ENCODE measurements around the gene IFNGR1.

GRCh38 chr6:137236581-137237355 lies 17.6 kb upstream of the IFNGR1 start:
- no peak for TF ChIP-seq POLR2A (IDR thresholded peaks at IDR 0.05)
- TF ChIP-seq, protein P1, sequence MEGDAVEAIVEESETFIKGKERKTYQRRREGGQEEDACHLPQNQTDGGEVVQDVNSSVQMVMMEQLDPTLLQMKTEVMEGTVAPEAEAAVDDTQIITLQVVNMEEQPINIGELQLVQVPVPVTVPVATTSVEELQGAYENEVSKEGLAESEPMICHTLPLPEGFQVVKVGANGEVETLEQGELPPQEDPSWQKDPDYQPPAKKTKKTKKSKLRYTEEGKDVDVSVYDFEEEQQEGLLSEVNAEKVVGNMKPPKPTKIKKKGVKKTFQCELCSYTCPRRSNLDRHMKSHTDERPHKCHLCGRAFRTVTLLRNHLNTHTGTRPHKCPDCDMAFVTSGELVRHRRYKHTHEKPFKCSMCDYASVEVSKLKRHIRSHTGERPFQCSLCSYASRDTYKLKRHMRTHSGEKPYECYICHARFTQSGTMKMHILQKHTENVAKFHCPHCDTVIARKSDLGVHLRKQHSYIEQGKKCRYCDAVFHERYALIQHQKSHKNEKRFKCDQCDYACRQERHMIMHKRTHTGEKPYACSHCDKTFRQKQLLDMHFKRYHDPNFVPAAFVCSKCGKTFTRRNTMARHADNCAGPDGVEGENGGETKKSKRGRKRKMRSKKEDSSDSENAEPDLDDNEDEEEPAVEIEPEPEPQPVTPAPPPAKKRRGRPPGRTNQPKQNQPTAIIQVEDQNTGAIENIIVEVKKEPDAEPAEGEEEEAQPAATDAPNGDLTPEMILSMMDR (IDR thresholded peaks at IDR 0.05) = no peak

Measured in breast epithelium (tissue), 3 donors.